Midbrain (tissue), 1 donor: ENCODE results near the gene KRT9.

ENCODE experiments used
- DNase-seq: peaks from one replicate; lab custom pipeline; 2025; lab: John Stamatoyannopoulos, UW

Gene KRT9

GRCh38 chr17:41528959-41529353 lies 42.9 kb downstream of the KRT9 start:
- DNase-seq, result no peak

GRCh38 chr17:41527063-41528023 lies 44.5 kb downstream of the KRT9 start:
- no peak for DNase-seq

DNA sequence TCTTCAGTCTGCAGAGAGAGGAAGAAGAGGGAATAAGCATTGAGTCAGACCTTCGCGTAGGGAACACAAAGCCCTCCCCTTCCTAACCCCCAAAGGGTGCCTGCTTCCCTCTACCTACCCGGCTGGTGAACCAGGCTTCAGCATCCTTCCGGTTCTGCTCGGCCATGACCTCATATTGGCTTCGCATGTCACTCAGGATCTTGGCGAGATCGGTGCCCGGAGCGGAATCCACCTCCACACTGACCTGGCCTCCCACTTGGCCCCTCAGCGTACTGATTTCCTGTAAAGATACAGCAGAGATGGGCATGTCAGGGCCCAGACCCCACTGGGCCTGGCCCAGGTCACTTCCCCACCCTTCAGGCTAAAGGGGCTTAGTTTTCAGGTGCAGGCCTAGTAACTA lies 47.6 kb downstream of the KRT9 start:
- no peak for DNase-seq

- no peak for DNase-seq
Measured at GRCh38 chr17:41523787-41524186, 48.1 kb downstream of the KRT9 start.

DNA sequence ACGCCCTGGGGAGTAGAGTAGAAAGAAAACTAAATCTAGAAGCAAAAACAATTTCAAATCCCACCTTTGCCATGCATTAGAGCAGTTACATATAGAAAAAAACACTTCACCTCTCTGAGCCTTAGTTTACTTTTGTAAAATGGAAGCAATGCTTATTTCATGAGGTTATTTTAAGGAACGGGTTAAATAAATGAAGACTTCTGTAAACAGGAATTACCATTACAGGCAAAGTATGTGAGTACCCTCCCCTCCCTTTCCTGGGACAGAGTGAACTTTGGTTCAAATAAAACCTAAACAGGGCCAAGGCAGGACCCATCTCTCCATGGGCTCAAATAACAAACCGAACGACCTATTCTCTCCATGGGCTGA lies 48.6 kb downstream of the KRT9 start:
- no peak for DNase-seq

GRCh38 chr17:41522301-41523224 lies 49.3 kb downstream of the KRT9 start:
- no peak for DNase-seq

GRCh38 chr17:41521574-41522261 lies 50.1 kb downstream of the KRT9 start:
- no peak for DNase-seq

- no peak for DNase-seq
Measured at GRCh38 chr17:41520821-41521521, 50.9 kb downstream of the KRT9 start.

DNA sequence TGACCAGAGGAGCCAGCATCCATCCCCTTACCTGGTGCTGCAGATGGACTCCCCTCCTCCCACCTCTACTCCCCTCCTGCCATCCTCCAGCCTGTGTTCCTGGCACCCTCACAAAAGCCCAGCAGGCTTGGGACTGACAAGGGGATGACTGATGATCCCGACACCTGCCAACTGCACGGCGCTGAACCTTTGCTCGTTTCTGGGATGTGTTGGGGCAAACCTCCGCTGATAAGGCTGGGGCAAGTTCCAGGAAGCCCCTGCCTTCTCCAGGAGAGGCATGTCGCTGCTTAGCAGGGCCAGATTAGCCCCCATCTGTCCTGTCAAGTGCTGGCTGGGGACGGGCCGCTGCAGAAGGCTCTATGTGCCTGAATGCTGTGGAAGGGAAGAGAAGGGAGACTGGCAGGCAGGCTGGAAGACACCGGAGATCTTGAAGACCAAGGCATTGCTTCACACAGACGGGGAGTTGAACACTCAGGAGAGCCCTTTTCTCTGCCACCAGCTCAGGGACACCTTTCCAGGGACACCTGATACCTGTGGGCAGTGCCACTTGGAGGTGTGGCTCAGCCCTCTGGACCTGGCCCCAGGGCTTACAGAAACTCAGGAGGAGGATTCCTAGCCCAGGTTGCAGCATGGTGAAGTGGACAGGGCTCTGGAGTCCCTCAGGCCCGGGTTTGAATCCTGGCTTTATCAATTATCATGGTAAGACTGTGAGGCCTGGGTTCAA lies 52.2 kb downstream of the KRT9 start:
- DNase-seq, result no peak

DNA sequence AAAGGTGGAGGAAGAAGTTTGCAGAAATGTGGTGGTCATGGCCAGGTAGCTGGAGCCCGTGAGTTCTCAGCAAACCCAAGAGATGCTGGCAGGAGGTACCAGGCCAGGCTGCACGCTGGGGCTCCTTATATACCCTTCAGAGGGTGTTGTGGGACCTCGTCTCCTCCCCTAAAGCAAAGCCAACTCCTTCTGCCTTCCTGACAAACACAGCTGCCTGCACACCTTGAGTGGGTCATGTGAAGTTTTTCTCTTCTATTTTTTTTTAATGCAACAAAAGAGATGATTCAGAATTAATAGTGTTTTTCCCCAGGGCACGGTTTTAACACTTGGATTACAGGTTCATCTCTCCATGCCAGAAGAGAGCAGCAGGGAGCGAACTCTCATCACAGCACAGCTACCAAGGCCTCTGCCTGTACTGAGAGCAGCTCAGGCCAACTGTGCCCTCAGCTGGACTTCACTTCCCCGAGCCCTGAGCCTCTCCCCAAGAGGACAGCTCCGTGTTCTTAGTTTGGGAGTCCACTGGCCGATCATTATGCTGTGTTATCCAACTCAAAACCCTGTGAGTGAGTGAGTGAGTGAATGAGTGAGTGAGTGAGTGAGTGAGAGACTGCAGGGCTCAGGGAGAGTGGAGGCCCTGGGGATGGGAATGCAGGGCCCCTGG lies 52.9 kb downstream of the KRT9 start, which contains the start of gene KRT15:
Gene KRT15 (minus strand): TSS at position 102 of the 661 bp plus-strand sequence. CDS start 63 bp downstream, at position 39.
- no peak for DNase-seq

DNA sequence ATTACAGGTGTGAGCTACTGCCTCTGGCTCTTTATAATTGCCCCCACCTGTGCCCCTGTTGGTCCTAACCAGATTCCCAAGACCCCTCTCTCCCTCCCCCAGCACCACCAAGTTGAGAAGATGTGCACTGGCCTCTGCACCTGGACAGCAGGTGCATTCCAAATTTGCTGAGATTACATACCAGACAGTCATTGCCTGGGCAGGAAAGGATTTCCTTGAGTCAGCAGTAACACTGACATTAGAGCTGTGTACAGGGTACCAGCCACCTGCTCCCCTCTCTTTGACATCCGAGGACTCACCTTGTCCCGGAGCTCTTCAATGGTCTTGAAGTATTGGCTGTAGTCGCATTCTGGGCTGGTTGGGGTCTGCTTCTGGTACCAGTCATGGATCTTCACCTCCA lies 53.8 kb downstream of the KRT9 start:
- no peak for DNase-seq

- DNase-seq, result no peak
Measured at GRCh38 chr17:41516830-41517283, 55.0 kb downstream of the KRT9 start.

GRCh38 chr17:41516147-41516829 lies 55.6 kb downstream of the KRT9 start:
- DNase-seq, result no peak
